Urothelium cell line (cell line): ENCODE measurements around the gene USP30.
"Not testable (repeated sequence)": the region's sequence is repeated elsewhere in the genome, so short reads cannot be mapped to it uniquely, and the experiment has no call there.

Experiments
- DNase-seq: peaks from one replicate; pipeline ENCODE4 v3.0.0; 2011; ENCODE audit warnings: low spot score, mixed read lengths
- FAIRE-seq: peaks from 2 replicates; lab custom pipeline; 2011; peaks lifted over from hg19 to GRCh38; lab: Jason Lieb, UNC

Gene USP30, protein sequence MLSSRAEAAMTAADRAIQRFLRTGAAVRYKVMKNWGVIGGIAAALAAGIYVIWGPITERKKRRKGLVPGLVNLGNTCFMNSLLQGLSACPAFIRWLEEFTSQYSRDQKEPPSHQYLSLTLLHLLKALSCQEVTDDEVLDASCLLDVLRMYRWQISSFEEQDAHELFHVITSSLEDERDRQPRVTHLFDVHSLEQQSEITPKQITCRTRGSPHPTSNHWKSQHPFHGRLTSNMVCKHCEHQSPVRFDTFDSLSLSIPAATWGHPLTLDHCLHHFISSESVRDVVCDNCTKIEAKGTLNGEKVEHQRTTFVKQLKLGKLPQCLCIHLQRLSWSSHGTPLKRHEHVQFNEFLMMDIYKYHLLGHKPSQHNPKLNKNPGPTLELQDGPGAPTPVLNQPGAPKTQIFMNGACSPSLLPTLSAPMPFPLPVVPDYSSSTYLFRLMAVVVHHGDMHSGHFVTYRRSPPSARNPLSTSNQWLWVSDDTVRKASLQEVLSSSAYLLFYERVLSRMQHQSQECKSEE

DNA sequence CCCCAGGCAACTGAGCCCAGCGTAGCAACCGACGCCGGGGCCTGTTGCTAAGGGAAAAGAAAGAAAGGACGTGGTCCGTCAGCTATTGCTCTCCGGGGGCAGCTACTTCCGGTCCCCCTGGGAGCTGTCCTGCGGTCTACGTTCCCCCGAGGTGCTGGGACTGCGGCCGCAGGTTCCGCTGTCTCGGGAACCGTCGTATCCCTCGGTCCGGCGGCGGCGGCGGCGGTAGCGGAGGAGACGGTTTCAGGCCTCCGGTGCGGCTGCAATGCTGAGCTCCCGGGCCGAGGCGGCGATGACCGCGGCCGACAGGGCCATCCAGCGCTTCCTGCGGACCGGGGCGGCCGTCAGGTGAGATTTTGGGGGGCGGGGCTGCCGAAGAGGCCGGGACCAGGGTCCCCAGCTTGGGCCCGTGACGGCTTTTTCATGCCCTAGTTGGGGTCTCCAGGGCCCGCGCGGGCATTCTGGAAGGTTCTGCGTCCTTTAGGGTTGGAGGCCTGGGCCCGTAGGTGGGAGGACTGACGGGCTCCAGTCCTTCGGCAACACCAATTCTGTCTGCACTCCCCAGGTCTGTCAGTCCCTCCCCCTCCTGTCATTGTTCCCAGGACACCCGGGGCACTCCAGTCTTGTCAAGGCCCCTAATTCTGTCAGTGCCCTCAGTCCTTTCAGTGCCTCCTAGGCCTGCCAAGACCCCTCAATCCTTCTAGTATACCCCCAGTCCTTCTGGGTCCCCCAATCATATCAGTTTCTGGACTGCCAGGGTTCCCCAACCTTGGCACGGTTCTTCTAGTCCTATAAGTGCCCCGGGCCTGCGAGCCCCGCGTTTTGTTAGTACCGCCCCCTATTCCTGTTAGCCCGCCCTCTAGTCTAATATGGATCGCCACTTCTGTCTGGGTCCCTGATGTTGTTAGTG is at the start of gene USP30:
USP30 (plus strand) TSS at position 163 of the 910 bp plus-strand sequence; CDS start at position 266, 103 bp downstream.
- DNase-seq (peak; percentile 82), FAIRE-seq (no peak)

DNA sequence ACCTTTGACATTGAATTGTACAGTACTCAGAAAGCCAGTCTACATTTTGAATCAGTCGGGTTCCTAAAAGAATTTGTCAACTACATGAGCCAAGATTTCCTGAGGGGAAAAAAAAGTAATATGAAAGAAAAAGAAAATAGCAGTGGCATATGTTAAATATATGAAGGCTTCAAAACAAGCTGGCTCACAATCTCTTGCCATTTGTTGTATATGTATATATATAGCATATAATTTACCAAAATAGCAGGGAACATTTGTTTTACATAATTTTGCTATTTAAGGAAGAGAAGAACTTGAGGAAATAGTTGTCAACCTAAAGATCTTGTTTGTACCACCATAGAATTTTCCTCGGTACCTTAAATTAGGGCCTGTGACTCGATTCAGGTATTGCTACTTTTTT is 48.4 kb upstream of the USP30 start:
- DNase-seq (no peak), FAIRE-seq (no peak)

DNA sequence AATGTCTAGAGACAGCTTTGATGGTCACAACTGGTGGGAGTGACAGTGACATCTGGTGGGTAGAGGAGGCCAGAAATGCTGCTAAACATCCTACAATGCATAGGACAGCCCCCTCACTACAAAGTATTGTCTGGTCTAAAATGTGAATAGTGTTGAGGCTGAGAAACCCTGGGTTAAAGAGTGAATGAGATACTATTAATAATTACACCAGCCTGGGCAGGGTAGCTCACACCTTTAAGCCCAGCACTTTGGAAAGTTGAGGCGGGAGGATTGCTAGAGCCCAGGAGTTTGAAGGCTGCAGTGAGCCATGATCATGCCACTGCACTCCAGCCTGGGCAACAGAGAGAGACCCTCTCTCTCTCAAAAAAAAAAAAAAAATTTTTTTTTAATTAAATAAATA is 42.6 kb upstream of the USP30 start:
- DNase-seq (no peak), FAIRE-seq (no peak)

- no peak for FAIRE-seq
- DNase-seq: no peak
Observed at GRCh38 chr12:109010259-109010658, 42.1 kb upstream of the USP30 start.

- no peak for FAIRE-seq
- DNase-seq: no peak
Observed at GRCh38 chr12:109014984-109015765, 37.2 kb upstream of the USP30 start.

GRCh38 chr12:109016016-109016415 is 36.4 kb upstream of the USP30 start:
- no peak for DNase-seq
- no peak for FAIRE-seq

GRCh38 chr12:109016978-109017377 is 35.4 kb upstream of the USP30 start:
- FAIRE-seq (no peak), DNase-seq (no peak)

DNA sequence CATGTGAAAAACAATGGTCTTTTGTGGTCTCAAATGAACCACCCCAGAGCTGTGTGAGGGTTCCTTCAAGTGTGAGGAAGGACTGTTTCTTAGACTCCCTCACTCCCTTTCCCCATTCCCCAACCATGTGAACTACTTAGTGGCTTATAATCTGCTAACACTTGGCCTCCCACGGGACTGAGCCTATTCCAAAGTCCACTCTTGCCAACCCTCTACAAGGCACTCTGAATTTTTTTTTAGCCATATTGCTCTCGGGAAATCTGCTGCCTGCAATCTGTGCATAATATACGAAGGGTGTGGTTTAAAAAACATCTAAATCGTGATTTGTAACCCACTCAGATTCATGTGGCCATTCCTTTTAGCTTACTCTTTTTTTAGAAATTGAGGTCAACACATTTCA is 34.1 kb upstream of the USP30 start:
- FAIRE-seq (no peak), DNase-seq (no peak)

GRCh38 chr12:109020146-109020795 is 32.1 kb upstream of the USP30 start:
- FAIRE-seq: no peak

DNA sequence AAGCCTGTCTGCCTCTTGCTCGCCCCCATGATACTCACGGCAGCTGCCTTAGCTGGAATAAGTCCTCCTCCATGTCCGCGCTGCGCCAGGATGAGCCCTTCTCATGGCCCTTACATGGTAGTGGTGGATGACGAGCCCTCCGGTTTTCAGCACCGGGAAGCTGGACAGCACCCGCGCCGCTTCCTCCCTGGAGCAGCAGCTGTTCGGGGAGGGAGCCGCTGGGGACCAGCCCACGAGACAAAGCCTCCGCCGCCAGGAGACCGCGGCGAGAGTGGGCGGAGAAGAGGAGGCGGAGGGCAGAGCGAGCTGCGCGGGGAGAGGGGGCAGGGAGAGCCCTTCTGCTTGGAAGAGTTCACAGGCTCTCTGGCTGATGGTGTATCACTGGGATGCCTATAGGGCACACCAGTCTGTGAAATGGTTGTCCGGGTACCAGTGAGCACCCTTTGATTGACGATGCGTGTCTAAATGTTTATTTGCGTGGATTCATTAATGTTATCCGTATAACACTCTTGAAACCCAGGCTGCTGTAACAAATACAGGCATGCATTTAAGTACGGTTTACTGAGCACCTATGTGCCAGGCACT is 31.5 kb upstream of the USP30 start, which contains the start of gene SVOP:
SVOP (minus strand) TSS at position 273 of the 585 bp plus-strand sequence; CDS start at position 73, 200 bp downstream.
- FAIRE-seq: no peak
- peak; percentile 84 for DNase-seq

More at GRCh38 chr12:109020146-109020795, 32.1 kb upstream of the USP30 start:
- DNase-seq: no peak

DNA sequence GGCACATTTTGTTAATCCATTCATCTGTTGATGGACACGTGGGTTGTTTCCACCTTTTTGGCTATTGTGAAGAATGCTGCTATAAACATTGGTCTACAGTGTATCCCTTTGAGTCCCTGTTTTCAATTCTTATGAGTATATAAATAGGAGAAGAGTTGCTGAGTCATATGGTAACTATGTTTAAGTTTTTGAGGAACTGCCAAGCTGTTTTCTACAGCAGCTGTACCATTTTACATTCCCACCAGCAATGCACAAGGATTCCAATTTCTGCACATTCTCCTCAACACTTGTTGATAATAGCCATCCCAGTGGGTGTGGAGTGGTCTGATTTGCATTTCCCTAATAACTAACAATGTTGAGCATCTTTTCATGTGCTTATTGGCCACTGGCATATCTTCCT is 24.6 kb upstream of the USP30 start:
- DNase-seq: no peak
- no peak for FAIRE-seq

DNA sequence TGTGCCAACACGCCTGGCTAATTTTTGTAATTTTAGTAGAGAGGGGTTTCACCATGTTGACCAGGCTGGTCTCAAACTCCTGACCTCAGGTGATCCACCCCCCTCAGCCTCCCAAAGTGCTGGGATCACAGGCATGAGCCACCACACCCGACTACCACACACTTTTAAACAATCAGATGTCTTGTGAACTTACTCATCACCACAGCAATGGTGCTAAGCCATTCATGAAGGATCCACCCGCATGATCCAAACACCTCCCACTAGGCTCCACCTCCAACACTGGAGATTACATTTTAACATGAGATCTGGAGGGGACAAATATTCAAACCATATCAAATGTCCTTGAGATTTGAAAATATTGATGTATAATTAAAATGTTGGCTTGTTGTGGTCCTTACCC is 23.8 kb upstream of the USP30 start:
- not testable (repeated sequence) for FAIRE-seq, DNase-seq

DNA sequence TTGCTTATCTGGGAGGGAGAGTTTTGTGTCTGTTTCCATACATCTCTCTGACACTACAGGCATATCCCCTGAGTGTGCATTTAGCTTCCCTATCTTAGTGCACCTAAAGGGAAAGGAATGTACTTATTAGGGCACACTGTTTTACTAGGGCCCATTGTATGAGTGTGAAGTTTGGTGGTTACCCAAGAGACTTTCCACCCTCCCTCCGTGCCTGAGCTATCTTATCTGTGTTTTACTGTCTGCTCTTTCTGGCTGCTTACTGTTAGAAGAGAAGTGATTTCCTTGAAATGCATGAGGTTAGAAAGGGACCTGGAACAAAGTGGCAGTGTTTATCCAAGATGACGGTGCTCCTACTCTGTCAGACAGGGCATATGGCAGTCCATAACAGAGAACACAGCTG is 23.0 kb upstream of the USP30 start:
- FAIRE-seq: no peak

DNA sequence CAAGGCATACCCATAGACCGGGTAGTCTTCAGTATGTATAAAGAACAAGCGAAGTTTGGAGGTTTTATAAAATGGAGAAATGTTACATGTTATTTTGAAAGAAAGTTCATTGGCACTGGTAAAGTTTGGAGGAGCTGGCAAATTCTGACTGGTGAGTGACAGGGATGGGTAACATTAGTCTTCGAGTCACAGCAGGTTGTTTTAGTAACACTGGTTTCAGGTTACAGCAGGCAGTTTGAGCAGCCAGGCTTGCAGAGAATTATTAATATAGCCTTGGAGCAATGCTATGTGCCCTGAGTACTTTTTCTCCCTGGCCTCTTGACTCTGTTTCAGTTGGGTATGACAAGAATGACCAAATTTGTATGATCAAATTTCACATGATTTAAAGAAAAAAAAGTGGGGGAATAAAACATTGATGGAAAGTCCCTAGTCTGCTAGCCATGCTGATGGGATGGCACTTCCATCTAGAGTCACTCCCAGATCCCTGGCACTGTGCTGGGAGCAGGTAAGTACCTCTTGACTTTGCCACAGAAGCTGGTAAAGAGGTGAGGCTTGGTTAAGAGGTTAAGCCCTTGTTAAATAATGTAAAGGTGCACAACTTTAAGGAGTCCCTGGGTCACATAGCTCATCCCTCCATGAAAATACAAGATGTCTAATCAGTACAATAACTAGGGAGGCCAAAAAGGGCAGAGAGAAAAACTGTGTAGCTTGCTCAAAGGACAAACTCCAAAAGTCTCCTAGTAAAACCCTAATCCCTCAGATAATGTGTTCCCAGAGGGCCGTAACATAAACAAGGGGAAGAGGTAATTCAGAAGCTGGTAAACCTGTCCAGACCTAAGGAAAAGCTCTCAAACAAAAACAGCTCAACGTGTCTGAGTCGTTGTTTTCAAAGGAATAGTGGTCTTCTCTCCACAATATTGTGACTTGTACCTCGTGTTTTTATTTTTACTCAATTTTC is 18.9 kb upstream of the USP30 start:
- FAIRE-seq (no peak), DNase-seq (no peak)

More for the DNA sequence above, 23.0 kb upstream of the USP30 start:
- no peak for DNase-seq

GRCh38 chr12:109036975-109037374 is 15.4 kb upstream of the USP30 start:
- no peak for DNase-seq
- FAIRE-seq: no peak

- no peak for FAIRE-seq
- DNase-seq: no peak
Observed at GRCh38 chr12:109044241-109044640, 8.1 kb upstream of the USP30 start.

GRCh38 chr12:109047081-109047805 is 5.1 kb upstream of the USP30 start:
- FAIRE-seq (no peak), DNase-seq (no peak)

GRCh38 chr12:109048706-109049105 is 3.7 kb upstream of the USP30 start:
- not testable (repeated sequence) for FAIRE-seq, DNase-seq
